HCT116 (cell line): ENCODE measurements around the gene REPS1.

Experiments
- CEBPB ChIP-seq: IDR thresholded peaks from 2 replicates; pipeline ENCODE4 v1.6.1; 2012; ENCODE audit warnings: low read depth
- CTCF ChIP-seq, 3 experiments: fragments of 200-600 bp in 1 of 3; sonication (generic) in 1 of 3; IDR thresholded peaks in 2 of 3; conservative IDR thresholded peaks in 1 of 3; 2 replicates each; pipeline ENCODE4 v1.5.1; 2012 to 2017; ENCODE audit warnings: low read depth in 2 of 3, low read length in 2 of 3, antibody characterized with exemption in 1 of 3, borderline replicate concordance in 1 of 3, control low read depth in 1 of 3, mild to moderate bottlenecking in 1 of 3, mixed read lengths in 1 of 3, mixed run types in 1 of 3, moderate library complexity in 1 of 3; ENCODE audit not compliant: insufficient read depth in 1 of 3
- ELF1 ChIP-seq: IDR thresholded peaks from 2 replicates; pipeline ENCODE4 v1.6.1; 2012; ENCODE audit warnings: low read depth, borderline replicate concordance
- EZH2phosphoT487 ChIP-seq: fragments of 200-600 bp; IDR thresholded peaks from 2 replicates; pipeline ENCODE4 v1.6.1; 2018; ENCODE audit warnings: antibody characterized with exemption, borderline replicate concordance
- POLR2A ChIP-seq: IDR thresholded peaks from 2 replicates; pipeline ENCODE4 v1.7.0; 2011; ENCODE audit warnings: borderline replicate concordance; ENCODE audit not compliant: insufficient read depth, insufficient read length; ENCODE audit errors: extremely low read depth
- POLR2AphosphoS5 ChIP-seq: IDR thresholded peaks from 2 replicates; pipeline ENCODE4 v1.6.1; 2011; ENCODE audit warnings: mild to moderate bottlenecking, low read depth, low read length, moderate library complexity
- SRF ChIP-seq: IDR thresholded peaks from 2 replicates; pipeline ENCODE4 v1.6.1; 2012; ENCODE audit warnings: low read depth
- TCF7L2 ChIP-seq: IDR thresholded peaks from 2 replicates; pipeline ENCODE4 v1.7.0; 2011; ENCODE audit warnings: borderline replicate concordance, inconsistent platforms; ENCODE audit not compliant: insufficient read depth, insufficient read length; ENCODE audit errors: extremely low read depth
- YY1 ChIP-seq: IDR thresholded peaks from 2 replicates; pipeline ENCODE4 v1.6.1; 2011; ENCODE audit warnings: low read length, low read depth, moderate library complexity, mild to moderate bottlenecking; ENCODE audit not compliant: insufficient replicate concordance; ENCODE audit errors: extremely low read depth

GRCh38 chr6:138912308-138912707, 75.7 kb downstream of the REPS1 start:
- TF ChIP-seq CTCF (IDR thresholded peaks at IDR 0.05 in 2 of 3, conservative IDR thresholded peaks at IDR 0.05 in 1 of 3; ENCODE audit: borderline replicate concordance in 1 of 3, insufficient read depth in 1 of 3, low read depth in 2 of 3, low read length in 2 of 3) (no peak), ELF1 (no peak), TCF7L2 (no peak), POLR2A (no peak), POLR2AphosphoS5 (no peak), CEBPB (no peak), EZH2phosphoT487 (no peak), SRF (no peak), YY1 (no peak)
